Erythroblast (primary cell): Measurements from ENCODE around the gene MICAL1.

Experiments used
- GATA1 ChIP-seq: IDR thresholded peaks from 2 replicates; pipeline ENCODE4 v1.6.1; 2011; ENCODE audit warnings: low read depth, mild to moderate bottlenecking, control low read depth, low read length, moderate library complexity
- POLR2A ChIP-seq: IDR thresholded peaks from 2 replicates; pipeline ENCODE4 v1.6.1; 2011; ENCODE audit warnings: mild to moderate bottlenecking, low read length

DNA sequence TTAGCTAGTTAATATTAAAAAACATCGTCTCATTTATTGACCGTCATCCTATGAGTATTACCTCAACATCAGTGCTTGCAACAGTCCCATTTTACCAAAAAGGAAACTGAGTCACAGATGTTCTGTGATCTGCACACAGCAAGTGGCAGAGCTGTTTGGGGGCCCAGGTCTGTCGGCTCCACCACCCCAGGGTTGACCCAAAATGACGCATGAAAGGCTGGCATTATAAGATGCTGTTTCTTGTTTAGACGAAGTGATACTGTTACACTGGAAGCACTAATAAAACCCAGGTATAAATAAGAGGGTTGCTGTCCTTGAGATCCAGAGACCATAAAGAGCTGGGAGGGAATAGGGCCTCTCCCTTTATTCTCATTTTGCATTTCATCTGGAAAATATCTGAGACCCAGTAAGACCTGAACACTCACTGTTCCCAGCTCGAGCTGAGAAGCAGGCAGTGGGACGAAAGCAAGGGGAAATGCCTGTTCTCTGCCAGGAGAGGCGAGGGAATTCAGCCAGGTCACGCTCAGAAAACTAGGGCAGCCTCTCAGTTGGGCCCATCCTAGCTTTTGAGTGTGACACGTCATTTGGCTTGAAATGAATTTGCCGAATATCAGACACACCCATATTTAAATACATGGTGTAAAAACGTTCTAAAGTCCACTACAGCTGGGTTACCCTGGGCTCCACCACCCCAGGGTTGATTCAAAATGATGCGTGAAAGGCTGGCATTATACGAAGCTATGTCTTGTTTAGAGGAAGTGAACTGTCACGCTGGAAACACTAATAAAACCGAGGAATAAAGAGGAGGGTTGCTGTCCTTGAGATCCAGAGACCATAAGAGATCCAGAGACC lies 1.4 kb upstream of the MICAL1 start:
- TF ChIP-seq POLR2A (no peak), GATA1 (no peak)
